IPS-18a (cell line): ENCODE results near the gene APOBR.
"Not testable (repeated sequence)": the region's sequence is repeated elsewhere in the genome, so short reads cannot be mapped to it uniquely, and the experiment has no call there.

Experiments used
- H3K27ac ChIP-seq: one replicate; pipeline ENCODE4 v1.5.1; 2013; ENCODE audit warnings: low read length
- H3K27me3 ChIP-seq: one replicate; pipeline ENCODE4 v1.6.1; 2013; ENCODE audit warnings: mild to moderate bottlenecking, low read length; ENCODE audit not compliant: control insufficient read depth, insufficient read depth
- H3K36me3 ChIP-seq: one replicate; pipeline ENCODE4 v1.6.1; 2013; ENCODE audit warnings: low read depth, low read length; ENCODE audit not compliant: control insufficient read depth
- H3K4me1 ChIP-seq: one replicate; pipeline ENCODE4 v1.6.1; 2013; ENCODE audit warnings: low read depth, low read length; ENCODE audit not compliant: control insufficient read depth
- H3K4me3 ChIP-seq: one replicate; pipeline ENCODE4 v1.5.1; 2013; ENCODE audit warnings: low read length
- H3K9ac ChIP-seq: one replicate; pipeline ENCODE4 v1.6.1; 2013; ENCODE audit warnings: mild to moderate bottlenecking, low read length, moderate library complexity
- H3K9me3 ChIP-seq: one replicate; pipeline ENCODE4 v1.6.1; 2013; ENCODE audit warnings: low read depth, low read length; ENCODE audit not compliant: control insufficient read depth

APOBR gene

DNA sequence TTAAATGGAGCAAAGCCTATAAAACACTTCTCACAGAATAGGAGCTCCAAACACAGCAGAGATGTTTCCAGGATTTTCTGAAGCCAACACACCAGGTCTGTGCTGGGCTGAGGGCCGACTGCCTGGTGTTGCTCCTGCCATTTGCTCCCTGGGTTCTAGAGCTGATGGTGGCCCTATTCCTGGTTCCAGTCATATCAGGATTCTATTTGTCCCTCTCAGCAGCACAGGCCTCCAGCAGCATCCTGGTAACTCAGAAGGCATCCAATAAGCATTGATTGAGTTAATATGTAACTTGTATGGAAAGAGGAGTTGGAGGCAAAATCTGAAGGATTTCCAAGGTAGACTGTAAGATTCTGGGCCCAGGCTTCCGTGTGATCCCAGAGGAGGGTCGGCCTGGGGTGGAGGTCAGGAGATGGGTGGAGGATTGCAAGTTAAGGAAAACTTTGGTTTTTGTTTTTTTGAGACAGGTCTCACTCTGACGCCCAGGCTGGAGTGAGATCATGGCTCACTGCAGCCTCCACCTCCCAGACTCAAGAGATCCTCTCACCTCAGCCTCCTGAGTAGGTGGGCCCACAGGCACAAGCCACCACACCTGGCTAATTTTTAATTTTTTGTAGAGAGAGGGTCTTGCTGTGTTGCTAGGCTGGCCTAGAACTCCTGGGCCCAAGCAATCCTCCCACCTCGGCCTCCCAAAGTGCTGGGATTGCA is 38.7 kb downstream of the APOBR start:
- Histone ChIP-seq H3K9ac (no peak overlapping the region), H3K27me3 (no peaks in the 10 kb centered on the region), H3K4me3 (no peak overlapping the region), H3K27ac (no peak overlapping the region), H3K36me3 (no peaks in the 10 kb centered on the region), H3K4me1 (no peaks in the 10 kb centered on the region), H3K9me3 (no peaks in the 10 kb centered on the region)

DNA sequence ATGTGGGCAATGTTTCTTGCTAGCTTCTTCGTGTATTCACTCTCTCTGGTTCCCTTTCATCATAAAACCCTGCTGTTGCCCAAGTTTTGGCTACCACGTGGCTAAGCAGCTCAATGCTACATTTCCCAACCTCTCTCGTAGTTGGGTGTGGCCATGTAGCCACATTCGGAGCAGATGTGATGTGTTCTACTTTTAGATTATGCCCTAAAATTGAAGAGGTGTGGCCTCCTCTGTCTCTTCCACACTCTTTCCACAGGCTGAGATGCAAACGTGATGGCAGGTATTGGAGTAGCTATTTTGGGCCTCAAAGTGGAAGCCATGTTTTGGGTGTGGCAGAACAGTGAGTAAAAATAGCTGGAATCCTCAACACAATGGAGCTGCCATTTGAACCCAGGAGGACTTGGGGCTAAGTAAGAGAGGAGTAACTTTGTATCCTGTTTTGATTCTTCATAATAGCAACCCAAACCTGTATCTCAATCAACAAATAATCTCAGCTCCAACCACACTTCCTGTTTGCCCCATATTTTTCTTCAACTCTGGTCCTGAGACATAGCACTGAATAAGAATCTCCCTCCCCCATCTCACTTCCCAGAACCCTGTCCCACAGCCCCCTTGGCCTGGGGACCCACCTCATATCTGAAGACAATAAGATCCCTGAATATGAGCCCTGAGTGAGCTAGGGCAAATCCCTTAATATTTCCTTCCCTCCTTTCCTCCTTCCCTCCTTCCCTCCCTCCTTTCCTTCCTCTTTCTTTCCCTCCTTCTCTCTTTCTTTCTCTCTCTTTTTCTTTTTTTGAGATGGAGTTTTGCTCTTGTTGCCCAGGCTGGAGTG is 40.3 kb downstream of the APOBR start:
- Histone ChIP-seq H3K4me3 (no peak overlapping the region), H3K9ac (no peak overlapping the region), H3K36me3 (no peaks in the 10 kb centered on the region), H3K4me1 (no peaks in the 10 kb centered on the region), H3K9me3 (no peaks in the 10 kb centered on the region), H3K27ac (no peak overlapping the region), H3K27me3 (no peaks in the 10 kb centered on the region)

GRCh38 chr16:28537076-28537475 is 42.6 kb downstream of the APOBR start:
- Histone ChIP-seq H3K4me3 (no peak overlapping the region), H3K9me3 (no peaks in the 10 kb centered on the region), H3K36me3 (no peaks in the 10 kb centered on the region), H3K27me3 (no peaks in the 10 kb centered on the region), H3K4me1 (no peaks in the 10 kb centered on the region), H3K27ac (no peak overlapping the region), H3K9ac (no peak overlapping the region)

GRCh38 chr16:28537964-28538732 is 43.7 kb downstream of the APOBR start:
- Histone ChIP-seq H3K36me3 (no peaks in the 10 kb centered on the region), H3K27me3 (no peaks in the 10 kb centered on the region), H3K4me3 (no peak overlapping the region), H3K9me3 (no peaks in the 10 kb centered on the region), H3K27ac (no peak overlapping the region), H3K9ac (no peak overlapping the region), H3K4me1 (no peaks in the 10 kb centered on the region)

- Histone ChIP-seq H3K36me3 (no peaks in the 10 kb centered on the region), H3K4me1 (no peaks in the 10 kb centered on the region), H3K9ac (no peak within 1 kb of the TSS), H3K9me3 (no peaks in the 10 kb centered on the region), H3K4me3 (no peak within 1 kb of the TSS), H3K27ac (no peak within 1 kb of the TSS), H3K27me3 (no peaks in the 10 kb centered on the region)
Observed at GRCh38 chr16:28538733-28539596, 44.5 kb downstream of the APOBR start, which contains the start of gene NUPR1. Gene NUPR1, minus strand, starts transcription at chr16:28538974. Its CDS starts 67 bp downstream, at chr16:28538907.

- H3K4me3 ChIP-seq = no peak overlapping the region
- H3K27ac ChIP-seq = no peak overlapping the region
Observed at GRCh38 chr16:28540346-28540745, 45.9 kb downstream of the APOBR start.

GRCh38 chr16:28542646-28543045 is 48.2 kb downstream of the APOBR start:
- no peak overlapping the region for H3K27ac ChIP-seq
- no peak overlapping the region for H3K4me3 ChIP-seq
- H3K4me1 ChIP-seq = no peaks in the 10 kb centered on the region
- H3K27me3 ChIP-seq = no peaks in the 10 kb centered on the region
- H3K9ac ChIP-seq = no peak overlapping the region
- no peaks in the 10 kb centered on the region for H3K36me3 ChIP-seq
- H3K9me3 ChIP-seq = no peaks in the 10 kb centered on the region

More at GRCh38 chr16:28540346-28540745, 45.9 kb downstream of the APOBR start:
- H3K27me3 ChIP-seq = no peaks in the 10 kb centered on the region
- H3K9me3 ChIP-seq = no peaks in the 10 kb centered on the region
- no peaks in the 10 kb centered on the region for H3K36me3 ChIP-seq
- no peak overlapping the region for H3K9ac ChIP-seq
- no peaks in the 10 kb centered on the region for H3K4me1 ChIP-seq

DNA sequence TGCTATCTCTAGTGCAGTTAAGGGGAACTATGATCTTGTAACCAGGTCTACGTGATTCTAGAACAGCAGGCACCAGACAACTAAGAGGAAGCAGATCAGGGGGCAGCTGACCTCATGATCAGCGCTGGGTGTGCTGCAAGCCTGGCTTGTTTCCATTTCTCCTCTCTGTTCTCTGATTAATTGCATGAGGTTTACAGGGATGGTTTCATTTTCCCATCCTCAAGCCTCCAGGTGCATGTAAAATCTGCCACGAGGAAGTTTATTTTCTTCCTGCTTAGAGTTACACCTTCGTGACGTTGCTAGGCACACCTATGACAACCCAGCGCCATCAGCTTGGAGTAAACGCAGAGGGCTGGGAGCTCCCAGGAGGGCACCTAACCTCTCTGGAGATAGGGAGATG is 48.6 kb downstream of the APOBR start:
- H3K27me3 ChIP-seq = no peaks in the 10 kb centered on the region
- no peak overlapping the region for H3K9ac ChIP-seq
- H3K9me3 ChIP-seq = no peaks in the 10 kb centered on the region
- no peaks in the 10 kb centered on the region for H3K4me1 ChIP-seq
- no peak overlapping the region for H3K27ac ChIP-seq
- H3K36me3 ChIP-seq = no peaks in the 10 kb centered on the region
- H3K4me3 ChIP-seq = no peak overlapping the region

DNA sequence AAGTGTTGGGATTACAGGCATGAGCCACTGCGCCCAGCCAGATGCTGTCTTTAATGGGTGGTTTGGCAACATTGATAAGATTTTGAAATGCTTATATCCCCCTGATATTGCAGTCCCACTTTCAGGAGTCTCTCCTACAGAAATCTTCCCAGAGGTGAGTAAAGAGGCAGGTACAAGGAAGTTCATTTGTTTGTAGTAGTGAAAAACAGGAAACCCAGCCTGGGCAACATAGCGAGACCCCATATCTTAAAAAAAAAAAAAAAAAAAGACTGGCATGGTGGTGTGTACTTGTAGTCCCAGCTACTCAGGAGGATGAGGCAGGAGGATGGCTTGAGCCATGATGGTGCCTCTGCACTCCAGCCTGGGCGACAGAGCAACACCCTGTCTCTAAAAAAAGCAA is 50.6 kb downstream of the APOBR start:
- Histone ChIP-seq H3K27me3 (no peaks in the 10 kb centered on the region), H3K36me3 (no peaks in the 10 kb centered on the region), H3K4me1 (no peaks in the 10 kb centered on the region), H3K4me3 (no peak overlapping the region), H3K9me3 (no peaks in the 10 kb centered on the region), H3K27ac (no peak overlapping the region), H3K9ac (no peak overlapping the region)

DNA sequence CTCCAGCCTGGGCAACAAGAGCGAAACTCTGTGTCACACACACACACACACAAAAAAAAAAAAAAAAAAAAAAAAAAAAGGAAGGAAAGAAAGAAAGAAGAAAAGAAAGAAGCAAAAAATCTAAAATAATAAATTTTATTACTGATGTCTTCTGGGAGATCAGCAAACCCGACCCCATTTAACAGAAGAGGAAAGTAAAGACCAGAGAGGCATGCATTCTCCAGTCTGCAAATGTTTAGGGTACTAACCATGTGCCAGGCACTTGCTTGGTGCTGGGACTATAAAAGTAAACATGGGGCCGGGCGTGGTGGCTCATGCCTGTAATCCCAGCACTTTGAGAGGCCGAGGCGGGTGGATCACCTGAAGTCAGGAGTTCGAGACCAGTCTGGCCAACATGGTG is 51.5 kb downstream of the APOBR start:
- not testable (repeated sequence) for H3K9ac ChIP-seq, H3K4me1 ChIP-seq, H3K36me3 ChIP-seq, H3K27me3 ChIP-seq, H3K9me3 ChIP-seq, H3K4me3 ChIP-seq, H3K27ac ChIP-seq

- Histone ChIP-seq H3K4me3 (no peak overlapping the region), H3K27ac (no peak overlapping the region), H3K27me3 (no peaks in the 10 kb centered on the region), H3K9ac (no peak overlapping the region), H3K9me3 (no peaks in the 10 kb centered on the region), H3K36me3 (no peaks in the 10 kb centered on the region), H3K4me1 (no peaks in the 10 kb centered on the region)
Observed at GRCh38 chr16:28546626-28547025, 52.2 kb downstream of the APOBR start.
